ENCODE data around the gene BEND6. TPM values are rescaled to one million over a fixed set of nuclear protein-coding genes. Genes with fewer than 3 reads are reported as not detected.

Gene BEND6
- total RNA-seq, 1 donor from 2014 or later: 0.38 TPM

DNA sequence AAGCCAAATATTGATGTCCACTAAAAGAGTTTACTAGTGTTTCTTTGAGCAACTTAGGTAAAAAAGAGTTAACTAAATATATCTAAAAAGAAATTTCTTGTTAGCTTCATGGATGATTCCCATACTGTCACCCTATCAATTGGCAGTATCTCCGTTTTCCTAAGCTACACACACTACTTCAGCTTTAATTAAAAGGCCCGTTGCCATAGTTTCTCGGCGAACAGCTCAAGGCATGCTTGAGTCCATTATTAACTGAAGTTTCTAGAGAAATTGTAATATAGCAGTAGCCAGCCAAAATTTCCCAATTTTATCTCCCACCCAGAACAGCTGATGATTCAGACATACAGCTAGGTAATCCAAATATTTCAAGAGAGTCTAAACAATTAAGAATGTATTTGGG is 20.0 kb upstream of the BEND6 start:
- intact Hi-C loops (cut with micrococcal nuclease): no loop called here
- Histone ChIP-seq H3K9me3 (replicated peaks) (no peaks in the 10 kb centered on the region), H3K27ac (replicated peaks) (no peak overlapping the region), H3K4me1 (no peaks in the 10 kb centered on the region), H3K4me3 (no peak overlapping the region), H3K36me3 (no peaks in the 10 kb centered on the region), H3K27me3 (ENCODE audit: low read depth) (no peaks in the 10 kb centered on the region)
- TF ChIP-seq, protein P1, sequence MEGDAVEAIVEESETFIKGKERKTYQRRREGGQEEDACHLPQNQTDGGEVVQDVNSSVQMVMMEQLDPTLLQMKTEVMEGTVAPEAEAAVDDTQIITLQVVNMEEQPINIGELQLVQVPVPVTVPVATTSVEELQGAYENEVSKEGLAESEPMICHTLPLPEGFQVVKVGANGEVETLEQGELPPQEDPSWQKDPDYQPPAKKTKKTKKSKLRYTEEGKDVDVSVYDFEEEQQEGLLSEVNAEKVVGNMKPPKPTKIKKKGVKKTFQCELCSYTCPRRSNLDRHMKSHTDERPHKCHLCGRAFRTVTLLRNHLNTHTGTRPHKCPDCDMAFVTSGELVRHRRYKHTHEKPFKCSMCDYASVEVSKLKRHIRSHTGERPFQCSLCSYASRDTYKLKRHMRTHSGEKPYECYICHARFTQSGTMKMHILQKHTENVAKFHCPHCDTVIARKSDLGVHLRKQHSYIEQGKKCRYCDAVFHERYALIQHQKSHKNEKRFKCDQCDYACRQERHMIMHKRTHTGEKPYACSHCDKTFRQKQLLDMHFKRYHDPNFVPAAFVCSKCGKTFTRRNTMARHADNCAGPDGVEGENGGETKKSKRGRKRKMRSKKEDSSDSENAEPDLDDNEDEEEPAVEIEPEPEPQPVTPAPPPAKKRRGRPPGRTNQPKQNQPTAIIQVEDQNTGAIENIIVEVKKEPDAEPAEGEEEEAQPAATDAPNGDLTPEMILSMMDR (IDR thresholded peaks at IDR 0.05; ENCODE audit: borderline replicate concordance): no peak
- DNase-seq: no peak

DNA sequence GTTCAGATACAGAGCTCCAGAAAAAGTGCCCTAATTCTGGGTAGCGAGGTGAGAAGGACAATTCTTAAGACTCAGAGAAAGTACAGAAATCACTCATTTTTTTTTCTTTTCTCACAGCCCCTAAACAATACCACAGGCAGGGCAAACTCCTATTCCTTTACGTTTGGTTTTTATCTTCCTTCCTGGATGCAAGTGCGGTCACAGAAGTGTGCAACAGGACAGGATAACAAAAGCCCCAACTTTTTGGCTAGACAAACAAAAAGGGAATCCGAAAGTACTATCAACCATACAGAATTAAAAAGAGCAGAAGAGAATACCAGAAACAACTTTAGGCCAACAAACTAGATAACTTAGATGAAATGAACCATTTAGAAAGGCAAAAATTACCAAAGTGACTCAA is 18.4 kb upstream of the BEND6 start:
- no peak for DNase-seq
- TF ChIP-seq, protein P1 (IDR thresholded peaks at IDR 0.05; ENCODE audit: borderline replicate concordance): no peak
- intact Hi-C loops (cut with micrococcal nuclease): no loop called here
- Histone ChIP-seq H3K9me3 (replicated peaks) (peaks cover 11% of the 10 kb centered on the region), H3K27ac (replicated peaks) (no peak overlapping the region), H3K36me3 (no peaks in the 10 kb centered on the region), H3K4me3 (no peak overlapping the region), H3K27me3 (ENCODE audit: low read depth) (no peaks in the 10 kb centered on the region), H3K4me1 (no peaks in the 10 kb centered on the region)

DNA sequence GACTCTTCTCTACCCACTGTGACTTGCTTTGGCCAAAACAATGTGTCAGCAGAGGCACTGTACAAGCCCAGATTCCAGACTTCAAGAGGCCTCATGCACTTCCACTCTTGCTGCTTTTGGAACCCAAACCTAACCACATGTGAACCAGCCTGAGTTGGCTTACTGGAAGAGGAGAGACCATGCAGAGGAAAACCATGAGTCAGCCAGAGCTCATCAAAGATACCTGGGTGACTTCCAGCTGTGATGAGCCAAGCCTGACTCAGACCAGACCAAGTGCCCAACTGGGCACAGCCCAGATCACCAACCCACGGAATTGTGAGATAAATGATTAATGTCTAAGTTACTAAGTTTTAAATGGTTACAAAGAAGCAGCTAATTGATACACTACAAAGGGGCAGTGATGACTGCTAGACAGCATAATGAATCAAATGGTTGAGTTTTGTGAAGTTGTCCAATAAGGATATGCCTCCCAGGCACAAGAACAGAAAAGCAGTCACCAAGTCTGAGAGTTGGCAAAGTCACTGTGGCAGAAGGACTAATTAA is 16.2 kb upstream of the BEND6 start:
- TF ChIP-seq, protein P1 (IDR thresholded peaks at IDR 0.05; ENCODE audit: borderline replicate concordance): no peak
- Histone ChIP-seq H3K36me3 (no peaks in the 10 kb centered on the region), H3K27me3 (ENCODE audit: low read depth) (no peaks in the 10 kb centered on the region), H3K4me1 (no peaks in the 10 kb centered on the region), H3K9me3 (replicated peaks) (peaks cover 19% of the 10 kb centered on the region), H3K4me3 (no peak overlapping the region), H3K27ac (replicated peaks) (no peak overlapping the region)
- DNase-seq: no peak
- intact Hi-C loops (cut with micrococcal nuclease): no loop called here

DNA sequence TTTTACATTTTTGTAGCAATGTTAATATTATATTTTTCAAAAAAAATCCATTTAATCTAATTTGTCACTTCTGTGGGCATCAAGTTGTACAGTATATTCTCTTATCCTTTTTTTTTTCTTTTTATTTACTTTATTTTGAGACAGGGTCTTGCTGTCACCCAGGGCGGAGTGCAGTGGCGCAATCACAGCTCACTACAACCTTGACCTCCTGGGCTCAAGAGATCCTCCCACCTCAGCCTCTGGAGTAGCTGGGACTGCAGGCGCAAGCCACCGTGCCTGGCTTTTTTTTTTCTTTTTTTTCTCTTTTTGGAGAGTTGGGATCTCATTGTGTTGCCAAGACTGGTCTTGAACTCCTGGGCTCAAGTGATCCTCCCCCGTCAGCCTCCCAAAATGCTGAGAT is 14.4 kb upstream of the BEND6 start:
- no peaks in the 10 kb centered on the region for H3K4me1 ChIP-seq
- peaks cover 19% of the 10 kb centered on the region for H3K9me3 ChIP-seq (replicated peaks)
- H3K4me3 ChIP-seq: no peak overlapping the region
- H3K27ac ChIP-seq (replicated peaks): no peak overlapping the region
- no peak for DNase-seq
- TF ChIP-seq, protein P1 (IDR thresholded peaks at IDR 0.05; ENCODE audit: borderline replicate concordance): no peak
- no peaks in the 10 kb centered on the region for H3K36me3 ChIP-seq
- intact Hi-C loops (cut with micrococcal nuclease): no loop called here
- H3K27me3 ChIP-seq (ENCODE audit: low read depth): no peaks in the 10 kb centered on the region

DNA sequence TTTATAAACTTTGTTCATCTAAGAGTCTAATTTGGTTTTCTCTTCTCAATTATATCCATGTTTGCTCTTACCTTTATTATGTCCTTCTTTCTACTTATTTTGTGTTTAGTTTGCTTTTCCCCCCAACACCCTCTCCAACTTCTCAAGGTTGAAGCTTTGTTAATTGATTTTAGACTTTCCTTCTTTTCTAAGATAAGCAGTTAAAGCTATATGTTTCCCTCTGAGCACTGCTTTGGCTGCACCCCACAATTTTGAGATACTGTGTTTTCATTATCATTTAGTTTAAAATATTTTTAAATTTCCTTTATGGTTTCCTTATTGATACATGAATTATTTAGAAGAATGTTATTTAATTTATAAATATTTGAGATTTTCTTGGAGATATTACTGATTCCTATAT is 13.9 kb upstream of the BEND6 start:
- H3K36me3 ChIP-seq: no peaks in the 10 kb centered on the region
- no peaks in the 10 kb centered on the region for H3K4me1 ChIP-seq
- intact Hi-C loops (cut with micrococcal nuclease): no loop called here
- TF ChIP-seq, protein P1 (IDR thresholded peaks at IDR 0.05; ENCODE audit: borderline replicate concordance): no peak
- no peak overlapping the region for H3K27ac ChIP-seq (replicated peaks)
- H3K9me3 ChIP-seq (replicated peaks): peaks cover 19% of the 10 kb centered on the region
- DNase-seq: no peak
- no peak overlapping the region for H3K4me3 ChIP-seq
- no peaks in the 10 kb centered on the region for H3K27me3 ChIP-seq (ENCODE audit: low read depth)
